Heart left ventricle (tissue), 13 donors: ENCODE results near the gene KPNA6.

Experiments used
- CTCF ChIP-seq, 12 donors: fragments of 200-600 bp; sonication (generic) in 4 of 12; IDR thresholded peaks; one replicate each; pipeline versions ENCODE4 v1.5.0 to v1.8.0; 2018 to 2022; ENCODE audit warnings: antibody characterized with exemption in 12 of 12, mild to moderate bottlenecking in 5 of 12
- POLR2A ChIP-seq, 2 donors: fragments of 450-650 bp; IDR thresholded peaks; one replicate each; pipeline ENCODE4 v1.6.1; 2017; ENCODE audit warnings: antibody characterized with exemption in 2 of 2, mild to moderate bottlenecking in 2 of 2, moderate library complexity in 2 of 2
- donor health status: ischemic (EF 13 %, LVEDD 7.1; RV severe dilation, severe dysfunction).
- donor health status: DM: no; HTN: yes; CAD: no.
- donor health status: DM: no; HTN: no; CAD: no.
- donor health status: ischemic (EF 25% LVEDD 6.9; RV normal size, moderate dysfunction).
- donor health status: ischemic (EF 25% LVEDD 5.7; RV mildly dilated, moderate dysfunction).
- donor health status: ischemic (EF 35%, LVEDD 5.7; RV mildly dilated, moderate dysfunction).
- donor health status: nonischemic (EF 11% LVEDD 7.7; RV severe dilation, severe dysfunction).
- donor health status: DM: yes; HTN: yes; CAD: no.
- donor health status: PGD.
- donor health status: ischemic (EF 29% LVEDD 5.4; RV normal size, mild dysfunction).
- donor health status: nonischemic (EF 23%, LVEDD 6.1; RV moderate dilation, normal function).

- TF ChIP-seq POLR2A (IDR thresholded peaks at IDR 0.05) = no peak
- peak; percentile 37 to 69 (median 58) for TF ChIP-seq CTCF (IDR thresholded peaks at IDR 0.05)
These were observed 44.6 kb upstream of the KPNA6 start for GRCh38 chr1:32063261-32063681.
